Measurements from ENCODE around the gene ZNF830.

- no peak for TF ChIP-seq CTCF (IDR thresholded peaks at IDR 0.05)
- TF ChIP-seq ZFX (IDR thresholded peaks at IDR 0.05; ENCODE audit: borderline replicate concordance) = no peak
These were observed 20.4 kb downstream of the ZNF830 start for GRCh38 chr17:34981538-34982241.
